Endothelial cell of umbilical vein (primary cell): Measurements from ENCODE around the gene RNF213. TPM values are rescaled to one million over a fixed set of nuclear protein-coding genes. Genes with fewer than 3 reads are reported as not detected.
A peak's percentile ranks its signal among the peaks of the same experiment; 100 is the strongest.

Source experiments
- BruUV-seq: library from RNA; stranded (reverse); fragments of 400-500 nt; replicated peaks from 2 replicates; lab custom pipeline; 2021; lab: Mats Ljungman, UMichigan
- CTCF ChIA-PET: fragments of 300-600, 350-600 bp; sonication (Branson Sonifier 250); formaldehyde crosslinking; loops from one replicate; lab custom pipeline; 2021; ENCODE audit warnings: antibody characterized with exemption, inconsistent platforms; lab: Charles Lee
- POLR2A ChIA-PET: fragments of 300-600, 350-600 bp; sonication (Branson Sonifier 250); formaldehyde crosslinking; loops from one replicate; lab custom pipeline; 2021; ENCODE audit warnings: antibody characterized with exemption, inconsistent platforms; lab: Charles Lee
- DNase-seq: peaks from one replicate; pipeline ENCODE4 v3.0.0-alpha.2; 2011; ENCODE audit warnings: low read depth, low spot score
- FAIRE-seq: peaks from 2 replicates; lab custom pipeline; 2011; peaks lifted over from hg19 to GRCh38; lab: Jason Lieb, UNC
- H2AFZ ChIP-seq: 2 replicates; pipeline ENCODE4 v1.6.0; 2012; ENCODE audit warnings: low read depth, low read length, control low read depth, inconsistent platforms
- H3K27ac ChIP-seq: 2 replicates; pipeline ENCODE4 v1.5.1; 2011; ENCODE audit warnings: low read depth, mild to moderate bottlenecking, control low read depth, low read length, moderate library complexity; ENCODE audit not compliant: insufficient read depth
- H3K27me3 ChIP-seq, 2 experiments: 2 replicates each; pipeline versions ENCODE4 v1.6.0 to v1.6.1; 2011; ENCODE audit warnings: low read length in 2 of 2, mixed read lengths in 1 of 2; ENCODE audit not compliant: control insufficient read depth in 2 of 2, insufficient read depth in 2 of 2
- H3K36me3 ChIP-seq, 2 experiments: 2 replicates in 1 of 2; 3 replicates in 1 of 2; pipeline ENCODE4 v1.5.1; 2011; ENCODE audit warnings: low read length in 2 of 2, mild to moderate bottlenecking in 1 of 2, moderate library complexity in 1 of 2; ENCODE audit not compliant: control insufficient read depth in 2 of 2, insufficient read depth in 2 of 2; ENCODE audit errors: extremely low read depth in 1 of 2
- H3K4me1 ChIP-seq: 3 replicates; pipeline ENCODE4 v1.5.1; 2011; ENCODE audit warnings: mild to moderate bottlenecking, low read length; ENCODE audit not compliant: control insufficient read depth, insufficient read depth; ENCODE audit errors: extremely low read depth
- H3K4me2 ChIP-seq: 2 replicates; pipeline ENCODE4 v1.6.1; 2011; ENCODE audit warnings: low read length, control low read depth, mixed read lengths; ENCODE audit not compliant: insufficient read depth
- H3K4me3 ChIP-seq, 3 experiments: fragments of 200-600 bp in 1 of 3; sonication (generic), shearing (Covaris generic) in 1 of 3; replicated peaks in 1 of 3; 2 replicates each; pipeline ENCODE4 v1.5.1; 2011 to 2016; ENCODE audit warnings: control low read depth in 3 of 3, low read length in 3 of 3, mild to moderate bottlenecking in 2 of 3, inconsistent platforms in 1 of 3, low read depth in 1 of 3, moderate library complexity in 1 of 3; ENCODE audit not compliant: insufficient read depth in 1 of 3
- H3K79me2 ChIP-seq: 2 replicates; pipeline ENCODE4 v1.6.0; 2012; ENCODE audit warnings: low read length, inconsistent platforms; ENCODE audit not compliant: control insufficient read depth, insufficient read depth
- H3K9ac ChIP-seq: replicated peaks from 2 replicates; pipeline ENCODE3; 2011; ENCODE audit warnings: low read length, control low read depth; ENCODE audit not compliant: insufficient read depth; ENCODE audit errors: extremely low read depth
- H3K9me1 ChIP-seq: replicated peaks from 3 replicates; pipeline ENCODE4 v1.6.0; 2011; ENCODE audit warnings: mild to moderate bottlenecking, low read length; ENCODE audit not compliant: control insufficient read depth, insufficient read depth; ENCODE audit errors: extremely low read depth
- H3K9me3 ChIP-seq: replicated peaks from 2 replicates; pipeline ENCODE4 v1.5.1; 2012; ENCODE audit warnings: low read length, inconsistent platforms; ENCODE audit not compliant: control insufficient read depth, insufficient read depth
- H4K20me1 ChIP-seq: replicated peaks from 2 replicates; pipeline ENCODE3; 2011; ENCODE audit warnings: mild to moderate bottlenecking, low read length; ENCODE audit not compliant: control insufficient read depth, insufficient read depth; ENCODE audit errors: extremely low read depth
- CTCF ChIP-seq, 2 donors: IDR thresholded peaks; 1 replicate in 1 of 2; 2 replicates in 1 of 2; pipeline ENCODE4 v1.5.1; 2011; ENCODE audit warnings: low read length in 2 of 2, mild to moderate bottlenecking in 2 of 2, moderate library complexity in 2 of 2, control low read depth in 1 of 2, inconsistent platforms in 1 of 2, low read depth in 1 of 2; ENCODE audit not compliant: insufficient read depth in 1 of 2; ENCODE audit errors: extremely low read depth in 1 of 2
- GATA2 ChIP-seq: IDR thresholded peaks from 2 replicates; pipeline ENCODE4 v1.7.0; 2011; ENCODE audit warnings: low read depth, mild to moderate bottlenecking, moderate library complexity, mixed read lengths, low read length; ENCODE audit not compliant: insufficient read length, insufficient read depth
- MAX ChIP-seq: IDR thresholded peaks from 2 replicates; pipeline ENCODE4 v1.6.1; 2011; ENCODE audit not compliant: insufficient read depth, insufficient read length
- dilution Hi-C: fragments of 300-500 bp; cut with MboI; formaldehyde crosslinking; loops from one replicate; pipeline ENCODE4 v1.15.0; 2019; ENCODE audit warnings: low sequenced_read_pairs; ENCODE audit not compliant: extremely low pct_ligation_motif_present
- intact Hi-C: fragments of 100-400 bp; cut with micrococcal nuclease; formaldehyde crosslinking; loops from one replicate; pipeline ENCODE4 v1.10.0; 2022
- polyA plus RNA-seq, 4 experiments: library from polyadenylated mRNA; depleted of rRNA in 3 of 4; stranded (reverse) in 3 of 4; unstranded in 1 of 4; fragments of >200 nt; gene quantifications; 2 replicates each; pipeline versions ENCODE4 v1.2.1 to v1.2.3, GENCODE V29; 2011 to 2012; ENCODE audit warnings: missing spikeins in 1 of 4
- total RNA-seq: library from RNA; stranded (reverse); gene quantifications from 2 replicates; pipeline ENCODE4 v1.2.3, GENCODE V29; 2021

RNF213 gene
- total and polyA plus RNA-seq, 2 donors (not counting 3 experiments of a cell fraction or from before 2014, with no cell fraction given): 36.5 to 116 TPM

- Histone ChIP-seq H3K4me2 (no peak overlapping the region), H3K4me3 (no peak overlapping the region), H3K27ac (no peak overlapping the region), H3K27me3 (no peaks in the 10 kb centered on the region), H3K79me2 (no peaks in the 10 kb centered on the region), H3K9ac (no peak overlapping the region), H4K20me1 (no peaks in the 10 kb centered on the region), H3K4me1 (no peaks in the 10 kb centered on the region), H2AFZ (no peak overlapping the region), H3K36me3 (no peaks in the 10 kb centered on the region), H3K9me1 (no peaks in the 10 kb centered on the region), H3K9me3 (no peaks in the 10 kb centered on the region)
- FAIRE-seq: peak; percentile 89
- POLR2A ChIA-PET: no interaction called here
- CTCF ChIA-PET: interaction anchor here (0.6 to 5.3 kb wide), 50 partner anchors 9 to 671 kb away, joined by 3 to 66 read pairs (median 5); partner anchors contain the start of genes CHMP6, ENDOV and NPTX1
- DNase-seq: peak; percentile 54
- BruUV-seq: no TSS peak
- dilution Hi-C loops (no loop called here), intact Hi-C loops (loop anchor here (1.0 to 10.0 kb wide), 6 partner anchors 149 to 555 kb away; no protein-coding TSS in a partner anchor)
- no peak for TF ChIP-seq MAX
- TF ChIP-seq CTCF (IDR thresholded peaks at IDR 0.05; ENCODE audit: extremely low read depth in 1 of 2, insufficient read depth in 1 of 2, low read depth in 1 of 2, low read length in 2 of 2): peak; percentile 98
- no peak for TF ChIP-seq GATA2
Measured at GRCh38 chr17:80426671-80427326, 166.1 kb downstream of the RNF213 start.
